ENCODE results near the gene NKAIN4. TPM values are rescaled to one million over a fixed set of nuclear protein-coding genes. Genes with fewer than 3 reads are reported as not detected.

NKAIN4 gene
- polyA plus RNA-seq (2014; cell fraction: cytosol; rRNA removed) = 0.70 and 0.74 TPM in 2 replicates
- 1.7 TPM in 1 of 2 replicates, not detected in the other for polyA plus RNA-seq (2014; cell fraction: nucleus; rRNA removed)

DNA sequence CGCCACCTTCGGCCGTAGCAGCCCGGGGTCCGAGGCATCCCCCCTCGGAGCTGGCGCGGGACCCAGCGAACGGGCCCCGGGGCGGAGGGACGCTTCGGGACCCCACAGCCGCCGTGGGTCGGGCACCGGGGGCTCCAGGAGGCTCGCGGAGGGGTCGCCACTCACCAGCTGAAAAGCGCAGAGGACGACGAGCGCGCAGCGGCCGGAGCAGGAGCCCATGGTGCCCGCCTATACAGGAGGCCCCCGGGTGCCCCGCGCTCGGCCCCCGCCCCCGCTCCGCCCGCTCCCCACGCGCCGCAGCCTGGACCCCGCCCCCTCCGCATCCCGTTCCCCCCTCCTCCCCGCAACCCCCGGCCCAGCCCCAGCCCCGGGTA lies at the start of gene NKAIN4:
Gene NKAIN4 (minus strand): TSS at position 232 of the 374 bp plus-strand sequence. CDS start 13 bp downstream, at position 219.
- DNase-seq (ENCODE audit: low spot score) = no peak

DNA sequence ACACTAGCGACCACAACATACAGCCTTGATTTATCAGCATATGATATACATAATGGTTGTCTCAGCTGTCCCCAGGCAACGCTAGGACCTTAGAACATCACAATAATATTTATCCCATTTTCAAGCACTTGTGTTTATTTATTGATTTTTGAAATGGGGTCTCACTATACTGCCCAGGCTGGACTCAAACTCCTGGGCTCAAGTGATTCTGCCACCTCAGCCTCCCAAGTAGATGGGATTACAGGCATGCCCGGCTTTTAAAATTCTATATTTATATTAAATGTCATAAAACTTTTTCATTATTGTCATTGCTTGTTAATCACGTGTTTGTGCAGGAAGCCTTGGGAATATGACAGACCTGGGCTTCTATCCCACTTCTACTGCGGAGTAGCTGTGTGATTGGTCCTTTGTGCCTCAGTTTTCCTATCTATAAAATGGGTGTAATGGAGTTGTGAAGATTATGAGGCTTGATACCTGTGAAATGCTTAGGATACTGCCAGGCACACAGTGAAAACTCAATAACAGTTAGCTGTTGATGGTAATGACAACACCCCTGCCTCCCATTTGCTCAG lies 48.9 kb upstream of the NKAIN4 start:
- DNase-seq (ENCODE audit: low spot score) = no peak

DNA sequence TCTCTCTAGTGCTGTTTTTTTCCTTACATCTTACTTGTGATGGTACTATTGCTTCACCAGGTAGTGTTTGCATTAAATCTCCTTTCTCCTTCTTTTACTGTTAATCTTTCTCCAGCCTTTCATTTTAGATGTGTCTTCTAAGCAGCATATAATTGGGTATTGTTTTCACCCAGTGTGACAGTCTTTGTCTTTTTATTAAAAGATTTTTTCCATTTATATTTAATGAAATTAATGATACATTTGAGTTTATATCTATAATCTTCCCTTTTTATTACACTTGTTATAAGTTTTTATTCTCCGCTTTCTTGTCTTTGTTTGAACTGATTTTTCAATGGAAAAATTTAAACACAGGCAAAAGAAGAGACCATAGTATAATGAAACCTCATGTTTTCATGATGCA lies 47.4 kb upstream of the NKAIN4 start:
- DNase-seq (ENCODE audit: low spot score) = no peak

DNA sequence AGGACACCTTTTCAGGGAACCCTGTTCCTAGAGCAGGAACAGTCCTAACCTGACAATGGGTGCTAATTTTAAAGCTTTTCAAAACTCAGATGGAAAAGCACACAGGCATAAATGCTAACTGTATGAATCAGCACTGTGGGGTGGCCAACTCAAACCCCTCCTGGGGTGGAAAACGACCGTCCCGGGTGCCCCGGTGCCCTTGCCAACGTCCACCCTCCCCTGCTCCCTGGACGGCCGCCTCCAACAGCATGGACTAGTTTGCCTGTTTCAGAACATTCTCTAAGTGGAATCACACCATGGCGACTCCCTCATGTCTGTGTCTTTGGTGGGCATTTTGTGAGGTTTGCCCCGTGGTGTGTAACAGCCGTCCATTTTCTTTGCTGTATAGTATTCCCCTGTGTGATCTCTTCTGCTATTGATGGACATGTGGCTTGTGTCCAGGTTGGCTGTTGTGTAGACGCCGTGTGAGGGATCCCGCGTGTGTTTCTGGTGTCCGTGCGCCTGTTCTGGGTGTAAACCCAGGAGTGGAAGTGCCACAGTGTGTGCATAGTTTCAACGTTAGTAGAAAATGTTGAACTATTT lies 44.6 kb upstream of the NKAIN4 start:
- DNase-seq (ENCODE audit: low spot score) = no peak

DNA sequence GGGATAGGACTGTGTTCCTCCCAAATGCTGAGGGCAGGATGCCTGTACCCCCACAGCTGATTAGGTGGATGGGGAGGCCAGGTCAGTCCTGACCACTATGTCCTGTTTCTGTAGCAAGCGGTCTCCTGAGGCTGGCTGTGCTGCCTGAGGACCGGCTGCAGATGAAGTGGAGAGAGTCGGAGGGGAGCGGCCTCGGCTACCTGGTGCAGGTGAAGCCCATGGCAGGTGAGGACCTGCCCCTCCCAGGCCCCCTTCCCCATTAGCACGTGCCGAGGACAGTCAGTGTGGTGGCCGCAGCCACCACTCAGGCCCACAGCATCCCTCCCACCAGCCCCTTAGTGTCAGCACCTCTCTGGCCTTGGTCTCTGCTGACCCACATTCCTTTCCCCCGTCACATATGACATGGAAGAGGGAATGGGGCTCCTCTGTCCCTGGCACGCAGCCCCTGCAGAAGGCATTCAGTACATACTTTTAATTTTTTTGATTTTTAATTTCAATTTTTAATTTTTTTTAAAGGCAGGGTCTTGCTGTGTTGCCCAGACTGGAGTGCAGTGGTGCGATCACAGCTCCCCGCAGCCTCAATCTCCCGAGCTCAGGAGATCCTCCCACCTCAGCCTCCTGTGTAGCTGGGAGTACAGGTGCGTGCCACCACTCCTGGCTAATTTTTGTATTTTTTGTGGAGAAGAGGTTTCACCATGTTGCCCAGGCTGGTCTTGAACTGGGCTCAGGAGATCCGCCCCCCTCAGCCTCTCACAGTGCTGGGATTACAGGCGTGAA lies 43.7 kb upstream of the NKAIN4 start:
- no peak for DNase-seq (ENCODE audit: low spot score)

DNA sequence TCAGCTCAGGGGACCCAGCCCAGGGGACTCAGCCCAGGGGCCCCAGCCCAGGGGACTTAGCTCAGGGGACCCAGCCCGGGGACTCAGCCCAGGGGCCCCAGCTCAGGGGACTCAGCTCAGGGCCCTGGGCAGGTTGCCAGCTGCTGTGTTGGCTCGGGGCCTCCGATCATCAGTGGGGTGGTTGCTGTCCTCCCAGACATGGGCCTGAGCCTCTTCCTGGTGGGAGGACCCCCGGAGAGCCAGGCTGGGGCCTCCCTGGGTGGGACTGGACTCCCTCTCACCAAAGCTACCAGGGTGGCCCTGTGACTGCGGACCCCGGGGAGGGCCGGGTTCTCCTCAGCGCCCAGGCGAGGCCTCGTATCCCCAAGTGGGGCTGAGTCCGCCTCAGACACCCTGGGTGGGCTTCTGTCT lies 43.1 kb upstream of the NKAIN4 start:
- no peak for DNase-seq (ENCODE audit: low spot score)

DNA sequence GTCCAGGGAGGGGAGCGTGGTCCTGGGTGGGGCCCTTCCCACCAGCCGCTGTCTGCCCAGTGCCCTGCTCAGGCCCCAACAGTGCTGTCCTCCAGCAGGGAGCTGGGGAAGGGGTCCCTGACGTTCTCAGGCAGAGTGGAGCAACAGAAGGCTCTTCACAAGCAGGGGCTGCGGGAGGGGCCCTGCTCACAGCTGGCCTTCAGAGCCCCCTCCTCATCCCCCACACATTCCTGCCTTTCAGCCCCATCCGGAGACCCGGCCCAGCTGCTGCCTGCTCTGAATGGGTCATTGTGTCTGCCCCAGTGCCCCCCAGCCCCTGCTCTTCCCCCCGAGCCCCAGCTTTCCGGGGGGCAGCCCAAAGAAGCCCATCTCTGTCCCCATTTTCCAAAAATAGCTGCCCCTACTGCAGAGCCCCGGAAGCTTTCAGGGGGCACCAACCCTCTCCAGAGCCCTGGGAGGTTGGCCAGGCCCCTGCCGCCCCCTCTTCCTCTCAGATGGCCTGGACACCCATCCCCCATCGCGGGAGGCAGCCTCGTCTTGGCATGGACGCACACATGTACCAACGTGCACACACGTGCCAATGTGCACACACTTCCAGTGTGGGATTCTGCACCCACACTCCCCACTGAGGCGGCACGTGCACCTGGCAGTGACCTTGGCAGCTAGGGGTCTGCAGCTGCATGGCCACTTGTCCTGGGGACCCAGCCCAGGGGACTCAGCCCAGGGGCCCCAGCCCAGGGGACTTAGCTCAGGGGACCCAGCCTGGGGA lies 42.5 kb upstream of the NKAIN4 start:
- no peak for DNase-seq (ENCODE audit: low spot score)

DNA sequence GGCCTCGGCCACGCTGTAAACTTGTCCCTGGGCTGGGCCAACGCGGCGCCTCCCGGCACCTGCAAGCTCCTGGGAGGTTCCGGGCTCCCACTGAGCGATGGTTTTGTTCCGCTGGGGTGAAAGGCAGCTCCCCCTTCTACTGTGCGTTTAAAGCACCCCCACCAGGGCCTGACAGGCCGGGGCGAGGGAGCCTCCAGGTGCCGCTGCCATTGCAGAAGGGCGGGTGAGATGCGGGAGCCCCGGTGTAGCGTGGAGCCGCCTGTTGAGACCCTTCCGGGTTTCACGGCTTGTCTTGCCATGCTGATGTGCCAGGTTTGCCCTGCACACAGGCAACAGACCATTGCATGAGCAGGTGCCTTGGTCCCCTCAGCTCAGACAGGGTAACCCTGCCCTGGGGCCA lies 41.6 kb upstream of the NKAIN4 start:
- DNase-seq (ENCODE audit: low spot score) = no peak

DNA sequence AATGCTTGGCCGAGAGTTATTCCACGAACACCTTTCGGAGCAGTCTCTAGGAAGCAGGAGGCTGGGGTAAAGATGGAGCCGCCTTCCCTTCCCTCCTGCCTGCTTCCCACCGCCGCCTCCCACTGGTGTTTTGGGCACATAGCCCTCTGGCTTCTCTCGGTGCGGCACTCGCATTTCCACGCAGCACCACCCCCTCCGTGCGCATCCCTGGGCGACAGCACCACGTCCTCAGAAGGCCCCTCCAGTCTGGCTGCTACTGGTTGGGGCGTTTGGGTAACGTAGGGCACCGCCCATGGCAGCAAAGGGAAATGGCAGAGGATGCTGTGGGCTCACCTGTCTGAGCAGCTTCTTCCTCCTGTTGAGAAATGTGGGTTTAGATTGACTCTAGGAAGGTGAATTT lies 41.2 kb upstream of the NKAIN4 start:
- DNase-seq (ENCODE audit: low spot score) = no peak

DNA sequence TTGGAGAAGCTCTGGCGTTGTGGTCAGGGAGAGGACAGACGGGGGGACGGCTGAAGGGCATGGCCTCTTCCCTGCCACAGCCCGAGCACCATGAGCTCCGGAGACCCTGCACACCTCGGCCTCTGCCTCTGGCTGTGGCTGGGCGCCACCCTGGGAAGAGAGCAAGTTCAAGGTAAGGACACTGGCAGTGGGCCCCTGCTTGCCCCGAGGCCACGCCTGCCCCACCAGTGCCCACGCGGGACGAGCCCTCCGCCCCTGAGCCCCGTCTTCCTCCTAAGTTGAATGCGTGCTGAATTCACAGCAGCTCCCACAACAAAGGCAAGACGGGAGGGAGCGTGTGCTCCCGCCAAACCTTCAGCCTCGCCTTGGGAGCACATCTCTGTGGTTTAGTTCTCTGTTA lies 40.8 kb upstream of the NKAIN4 start:
- DNase-seq (ENCODE audit: low spot score) = no peak

DNA sequence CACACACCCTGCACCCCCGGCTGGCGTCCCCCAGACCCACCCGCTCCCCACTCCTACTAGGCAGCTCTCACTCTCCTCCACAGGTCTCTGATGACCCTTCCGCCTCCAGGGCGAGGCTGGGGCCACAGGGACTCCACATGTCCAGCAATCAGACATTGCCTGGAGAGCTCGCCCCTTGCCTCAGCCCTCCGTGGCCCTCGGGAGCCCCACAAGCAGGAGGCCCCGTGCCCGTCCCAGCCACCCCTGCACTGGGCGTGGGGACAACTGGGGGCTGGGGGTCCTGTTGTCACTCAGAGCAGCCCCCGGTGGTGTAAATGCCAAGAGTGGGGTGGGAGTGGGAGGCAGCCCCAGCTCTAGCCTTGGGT lies 40.3 kb upstream of the NKAIN4 start:
- no peak for DNase-seq (ENCODE audit: low spot score)

DNA sequence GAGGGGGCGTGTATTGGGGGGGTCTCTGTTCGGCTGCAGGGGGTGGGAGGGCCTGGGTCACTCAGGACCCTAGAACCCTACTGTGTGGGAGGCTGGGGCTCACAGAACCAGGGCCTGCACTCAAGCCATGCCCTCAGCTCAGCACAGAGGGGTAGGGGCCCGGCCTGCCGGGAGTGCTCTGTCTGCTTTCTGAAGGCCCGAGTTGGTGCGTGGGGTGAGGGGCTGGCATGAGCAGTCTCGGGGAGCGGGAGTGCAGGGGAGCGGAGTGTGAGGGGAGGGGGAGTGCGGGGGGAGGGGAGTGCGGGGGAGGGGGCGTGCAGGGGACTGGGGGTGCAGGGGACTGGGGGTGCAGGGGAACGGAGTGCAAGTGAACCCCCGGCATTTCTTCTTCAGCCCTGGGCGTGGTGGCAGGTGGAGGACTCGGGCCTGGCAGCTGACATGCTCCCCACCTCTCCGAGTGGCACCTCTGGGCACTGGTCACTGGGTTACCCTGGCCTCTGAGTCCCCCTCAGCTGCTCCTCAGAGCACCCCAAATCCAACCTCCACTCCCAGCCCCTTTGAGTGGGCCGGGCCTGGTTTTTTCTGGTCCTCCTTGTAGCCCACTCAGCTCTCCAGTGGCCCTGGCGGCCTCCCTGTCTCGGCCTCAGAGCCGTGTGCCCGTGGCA lies 39.7 kb upstream of the NKAIN4 start:
- no peak for DNase-seq (ENCODE audit: low spot score)

DNA sequence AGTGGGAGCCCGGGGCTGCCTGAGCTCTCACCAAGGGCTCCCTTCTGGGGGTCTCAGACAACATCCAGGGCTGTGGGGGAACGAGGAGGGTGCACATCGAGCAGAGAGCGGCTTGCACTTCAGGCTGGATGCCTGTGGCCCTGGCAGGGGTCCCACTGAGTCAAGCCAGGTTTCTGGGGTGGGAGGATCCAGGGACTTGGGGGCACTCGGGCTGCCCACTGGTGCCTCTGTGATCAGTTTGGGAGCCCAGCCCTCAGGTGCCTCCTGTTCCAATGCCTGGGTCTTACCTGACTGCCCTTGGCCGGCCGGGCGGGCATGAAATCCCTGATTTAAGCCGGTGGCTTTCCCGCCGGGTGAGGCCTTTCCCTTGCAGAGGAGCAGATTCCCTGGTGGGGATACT lies 39.2 kb upstream of the NKAIN4 start:
- no peak for DNase-seq (ENCODE audit: low spot score)

DNA sequence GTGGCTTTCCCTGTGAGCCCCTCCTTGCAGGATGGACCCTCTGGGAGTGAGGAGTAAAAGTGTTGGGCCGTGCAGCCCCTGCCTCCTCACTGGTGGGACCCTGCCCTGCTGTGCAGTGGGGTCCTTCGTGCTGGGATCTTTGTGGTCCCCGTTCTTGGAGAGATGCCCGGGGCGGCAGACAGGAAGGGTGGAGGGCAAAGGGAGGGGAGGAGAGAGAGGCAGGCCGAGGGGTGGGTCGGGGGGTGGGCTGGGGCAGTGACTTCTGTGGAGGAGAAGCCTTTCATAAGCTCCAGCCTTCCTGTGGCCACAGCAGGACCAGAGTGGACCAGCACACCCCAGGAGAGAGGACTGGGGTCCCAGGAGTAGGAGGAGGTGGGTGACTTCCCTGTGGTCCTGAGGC lies 38.6 kb upstream of the NKAIN4 start, which contains the start of gene COL20A1:
Gene COL20A1 (plus strand): TSS at position 283 of the 400 bp plus-strand sequence. CDS start 1,922 bp downstream, outside the sequence.
- DNase-seq (ENCODE audit: low spot score) = no peak

DNA sequence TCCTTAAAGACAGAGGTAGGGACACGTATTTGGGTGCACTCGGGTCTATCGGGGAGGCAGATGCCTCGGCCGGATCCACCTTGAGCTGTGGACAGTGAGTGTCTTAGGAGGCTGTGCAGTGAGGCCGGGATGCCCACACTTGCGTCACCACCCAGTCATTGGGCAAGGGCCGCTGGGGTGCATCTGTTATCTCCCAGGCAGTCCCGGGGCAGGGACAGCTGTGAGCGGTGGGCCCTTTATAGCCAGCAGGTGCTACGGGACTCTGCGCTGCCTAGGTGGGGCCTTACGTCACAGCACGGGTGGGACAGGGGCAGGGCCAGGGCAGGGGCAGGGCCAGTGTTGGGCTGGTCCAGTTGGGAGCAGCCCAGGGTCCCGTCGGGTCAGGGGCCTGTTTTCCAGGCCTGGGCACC lies 38.0 kb upstream of the NKAIN4 start:
- no peak for DNase-seq (ENCODE audit: low spot score)

DNA sequence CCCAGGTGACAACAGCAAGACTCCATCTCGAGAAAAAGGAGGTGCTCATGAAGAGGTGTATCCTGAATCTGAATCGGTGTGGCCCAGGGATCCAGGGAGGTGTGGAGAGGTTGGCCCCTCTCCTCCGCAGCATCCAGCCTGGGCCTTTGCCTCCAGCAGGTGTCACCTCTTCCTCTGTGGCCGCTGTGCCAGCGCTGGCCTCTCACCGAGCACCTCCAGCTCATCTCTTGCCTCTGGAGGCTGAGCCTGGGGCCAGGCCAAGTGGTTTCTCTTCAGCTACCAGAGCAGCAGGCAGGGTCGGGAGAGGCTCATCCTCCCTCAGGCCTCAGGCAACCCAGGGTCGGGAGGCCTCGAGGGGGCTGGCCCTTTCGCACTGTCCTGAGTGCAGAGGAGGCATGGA lies 37.5 kb upstream of the NKAIN4 start:
- DNase-seq (ENCODE audit: low spot score) = no peak

DNA sequence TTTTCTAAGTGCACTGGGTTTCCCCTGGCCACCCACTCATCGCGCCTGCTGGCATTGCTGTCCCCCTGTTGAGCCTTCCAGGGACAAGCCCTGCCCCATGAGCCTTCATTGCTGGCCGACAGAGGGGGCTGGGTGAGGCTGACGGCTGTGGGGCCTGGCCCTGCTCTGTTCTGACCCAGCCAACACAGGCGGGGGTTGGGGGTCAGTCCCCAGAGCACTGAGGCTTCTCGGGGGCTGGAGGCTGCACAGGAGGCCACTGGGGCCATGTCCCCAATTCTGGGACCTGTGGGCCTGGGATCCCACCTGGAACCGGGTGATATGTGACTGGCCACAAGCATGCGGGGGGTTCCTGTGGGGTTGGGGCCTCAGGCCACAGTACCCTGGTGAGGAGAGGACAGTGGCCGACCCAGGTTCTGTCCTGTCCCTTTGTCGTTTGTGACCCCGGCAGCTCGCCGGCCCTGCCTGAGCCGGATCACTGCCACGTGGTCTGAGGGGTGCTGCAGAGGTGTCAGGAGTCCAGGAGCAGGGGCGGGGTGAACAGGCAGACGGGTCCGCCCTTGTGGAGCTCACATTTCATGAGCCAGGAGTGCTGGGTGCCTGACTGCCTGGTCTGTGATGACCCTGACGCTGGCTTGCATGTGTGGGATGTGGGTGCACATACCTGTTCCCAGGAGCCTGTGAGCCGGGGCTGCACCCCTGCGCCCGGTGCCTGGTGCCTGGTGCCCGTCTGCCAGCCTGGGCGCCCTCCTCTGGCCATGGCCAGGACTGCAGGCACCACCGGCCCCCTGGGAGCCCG lies 36.6 kb upstream of the NKAIN4 start:
- DNase-seq (ENCODE audit: low spot score) = peak; percentile 62

DNA sequence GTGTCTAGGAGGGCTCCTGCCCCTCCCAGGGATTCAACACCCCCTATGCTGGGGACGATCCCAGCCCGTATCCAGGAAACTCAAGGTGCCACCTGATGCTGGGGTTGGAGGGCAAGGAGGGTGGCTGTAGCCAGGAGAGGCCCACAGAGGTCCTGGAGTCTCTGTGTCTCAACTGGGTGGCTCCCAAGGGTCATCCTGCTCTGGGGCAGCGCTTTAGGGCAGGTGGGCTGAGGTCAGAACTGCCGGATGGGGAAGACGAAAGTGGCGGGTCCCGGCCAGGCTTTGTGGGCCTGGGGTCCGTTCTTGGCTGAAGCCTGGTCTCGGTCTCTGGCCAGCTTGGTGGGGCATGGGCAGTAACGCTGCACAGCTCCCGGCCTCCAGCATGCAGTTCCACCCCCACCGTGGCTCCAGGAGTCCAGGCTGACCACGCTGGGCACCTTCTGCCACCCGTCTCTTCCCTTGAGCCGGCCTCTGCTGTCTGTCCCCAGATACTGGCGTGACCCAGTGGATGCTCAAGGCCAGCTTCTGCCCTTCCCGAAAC lies 35.9 kb upstream of the NKAIN4 start:
- no peak for DNase-seq (ENCODE audit: low spot score)

DNA sequence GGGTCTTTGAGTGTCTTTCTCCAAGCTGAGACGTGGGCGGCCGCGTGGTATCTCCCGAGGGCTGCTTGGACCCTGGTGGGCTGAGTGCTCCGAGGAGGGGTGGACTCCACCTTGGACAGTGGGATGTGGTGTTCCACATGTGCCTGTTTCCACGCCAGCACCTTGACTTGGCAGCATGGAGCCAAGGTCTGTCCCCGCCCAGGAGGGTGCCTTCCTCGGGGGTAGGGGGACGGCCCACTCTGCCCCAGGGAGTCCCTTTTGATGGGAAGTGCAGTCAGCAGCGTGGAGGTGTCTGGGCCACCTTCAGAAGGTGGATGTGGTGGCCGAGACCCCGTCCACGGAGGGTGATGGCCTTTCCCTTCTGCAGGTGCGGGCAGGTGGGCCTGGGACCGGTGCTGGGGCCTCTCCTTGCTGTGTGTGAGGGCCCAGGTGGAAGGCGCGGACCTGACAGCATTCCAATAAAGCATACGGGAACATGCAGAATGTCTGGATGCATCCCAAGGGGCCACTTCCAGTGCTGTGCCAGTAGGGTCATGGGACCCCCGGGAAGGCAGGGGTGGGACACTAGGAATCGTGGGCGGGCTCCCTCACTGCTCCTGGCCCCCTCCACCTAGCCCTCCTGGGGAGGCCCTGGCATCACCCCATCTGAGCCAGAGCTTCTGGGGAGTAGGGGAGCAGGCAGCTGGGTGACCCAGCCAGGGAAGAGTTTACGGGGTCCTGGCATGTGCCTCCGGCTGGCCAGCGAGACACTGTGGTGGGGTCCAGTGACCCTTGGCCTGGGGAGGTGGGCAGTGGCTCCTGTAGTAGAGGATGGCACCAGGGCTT lies 35.3 kb upstream of the NKAIN4 start:
- no peak for DNase-seq (ENCODE audit: low spot score)

Measured in SK-N-DZ (cell line).